Measurements from ENCODE around the gene ZNF581. TPM values are rescaled to one million over a fixed set of nuclear protein-coding genes. Genes with fewer than 3 reads are reported as not detected.
A peak's percentile ranks its signal among the peaks of the same experiment; 100 is the strongest.

ZNF581 gene
- total RNA-seq, 2 donors from 2014 or later = 6.7 to 23.8 TPM

GRCh38 chr19:55673465-55673864, 30.0 kb downstream of the ZNF581 start:
- no peak for DNase-seq (ENCODE audit: low spot score)
- Histone ChIP-seq H3K4me3 (no peak overlapping the region), H3K9me3 (no peaks in the 10 kb centered on the region), H3K27me3 (replicated peaks; ENCODE audit: insufficient read depth) (no peaks in the 10 kb centered on the region), H3K27ac (no peak overlapping the region), H3K36me3 (peaks cover 38% of the 10 kb centered on the region), H3K4me1 (ENCODE audit: control insufficient read depth in 1 of 2, low read depth in 2 of 2) (peaks cover 27 to 33% of the 10 kb centered on the region in 2 donors)
- no peak for ATAC-seq (ENCODE audit: insufficient number of reproducible peaks, low FRiP score, low read depth)
- no peak for TF ChIP-seq CTCF (IDR thresholded peaks at IDR 0.05)

GRCh38 chr19:55673889-55674288, 30.4 kb downstream of the ZNF581 start:
- H3K27ac ChIP-seq = no peak overlapping the region
- ATAC-seq (ENCODE audit: insufficient number of reproducible peaks, low FRiP score, low read depth) (no peak), DNase-seq (ENCODE audit: low spot score) (no peak)
- H3K4me1 ChIP-seq (ENCODE audit: control insufficient read depth in 1 of 2, low read depth in 2 of 2) = peaks cover 27 to 37% of the 10 kb centered on the region in 2 donors
- no peaks in the 10 kb centered on the region for H3K27me3 ChIP-seq (replicated peaks; ENCODE audit: insufficient read depth)
- H3K4me3 ChIP-seq = no peak overlapping the region
- no peaks in the 10 kb centered on the region for H3K9me3 ChIP-seq
- no peak for TF ChIP-seq CTCF (IDR thresholded peaks at IDR 0.05)
- peaks cover 38% of the 10 kb centered on the region for H3K36me3 ChIP-seq

GRCh38 chr19:55674459-55674840, 31.0 kb downstream of the ZNF581 start:
- ATAC-seq (ENCODE audit: insufficient number of reproducible peaks, low FRiP score, low read depth) (no peak), DNase-seq (ENCODE audit: low spot score) (no peak)
- Histone ChIP-seq H3K4me3 (peak overlapping the region; percentile 85), H3K9me3 (no peaks in the 10 kb centered on the region), H3K27me3 (replicated peaks; ENCODE audit: insufficient read depth) (no peaks in the 10 kb centered on the region), H3K36me3 (peaks cover 38% of the 10 kb centered on the region), H3K27ac (peak overlapping the region; percentile 73 to 81), H3K4me1 (ENCODE audit: control insufficient read depth in 1 of 2, low read depth in 2 of 2) (peaks cover 27 to 41% of the 10 kb centered on the region in 2 donors)
- TF ChIP-seq CTCF (IDR thresholded peaks at IDR 0.05) = no peak

GRCh38 chr19:55674841-55675660, 31.6 kb downstream of the ZNF581 start, which contains the start of gene EPN1:
TSS of gene EPN1 (plus strand) at chr19:55675226. CDS start at chr19:55678628, 3,402 bp downstream.
- Histone ChIP-seq H3K9me3 (no peaks in the 10 kb centered on the region), H3K27ac (peak within 1 kb of the TSS; percentile 81 to 90), H3K4me1 (ENCODE audit: control insufficient read depth in 1 of 2, low read depth in 2 of 2) (peaks cover 27 to 44% of the 10 kb centered on the region in 2 donors), H3K27me3 (replicated peaks; ENCODE audit: insufficient read depth) (no peaks in the 10 kb centered on the region), H3K36me3 (peaks cover 36% of the 10 kb centered on the region), H3K4me3 (peak within 1 kb of the TSS; percentile 85)
- ATAC-seq (ENCODE audit: insufficient number of reproducible peaks, low FRiP score, low read depth) (peak; percentile 77), DNase-seq (ENCODE audit: low spot score) (peak; percentile 75)
- TF ChIP-seq CTCF (IDR thresholded peaks at IDR 0.05) = no peak

GRCh38 chr19:55675661-55676354, 32.4 kb downstream of the ZNF581 start:
- DNase-seq (ENCODE audit: low spot score) (no peak), ATAC-seq (ENCODE audit: insufficient number of reproducible peaks, low FRiP score, low read depth) (no peak)
- H3K4me1 ChIP-seq (ENCODE audit: control insufficient read depth in 1 of 2, low read depth in 2 of 2) = peaks cover 27 to 44% of the 10 kb centered on the region in 2 donors
- peak overlapping the region; percentile 81 to 90 for H3K27ac ChIP-seq
- H3K27me3 ChIP-seq (replicated peaks; ENCODE audit: insufficient read depth) = no peaks in the 10 kb centered on the region
- peak overlapping the region; percentile 85 for H3K4me3 ChIP-seq
- H3K9me3 ChIP-seq = no peaks in the 10 kb centered on the region
- H3K36me3 ChIP-seq = peaks cover 36% of the 10 kb centered on the region
- no peak for TF ChIP-seq CTCF (IDR thresholded peaks at IDR 0.05)

All from thoracic aorta (tissue), 2 donors.